ENCODE results near the gene COMMD3.

COMMD3 gene

DNA sequence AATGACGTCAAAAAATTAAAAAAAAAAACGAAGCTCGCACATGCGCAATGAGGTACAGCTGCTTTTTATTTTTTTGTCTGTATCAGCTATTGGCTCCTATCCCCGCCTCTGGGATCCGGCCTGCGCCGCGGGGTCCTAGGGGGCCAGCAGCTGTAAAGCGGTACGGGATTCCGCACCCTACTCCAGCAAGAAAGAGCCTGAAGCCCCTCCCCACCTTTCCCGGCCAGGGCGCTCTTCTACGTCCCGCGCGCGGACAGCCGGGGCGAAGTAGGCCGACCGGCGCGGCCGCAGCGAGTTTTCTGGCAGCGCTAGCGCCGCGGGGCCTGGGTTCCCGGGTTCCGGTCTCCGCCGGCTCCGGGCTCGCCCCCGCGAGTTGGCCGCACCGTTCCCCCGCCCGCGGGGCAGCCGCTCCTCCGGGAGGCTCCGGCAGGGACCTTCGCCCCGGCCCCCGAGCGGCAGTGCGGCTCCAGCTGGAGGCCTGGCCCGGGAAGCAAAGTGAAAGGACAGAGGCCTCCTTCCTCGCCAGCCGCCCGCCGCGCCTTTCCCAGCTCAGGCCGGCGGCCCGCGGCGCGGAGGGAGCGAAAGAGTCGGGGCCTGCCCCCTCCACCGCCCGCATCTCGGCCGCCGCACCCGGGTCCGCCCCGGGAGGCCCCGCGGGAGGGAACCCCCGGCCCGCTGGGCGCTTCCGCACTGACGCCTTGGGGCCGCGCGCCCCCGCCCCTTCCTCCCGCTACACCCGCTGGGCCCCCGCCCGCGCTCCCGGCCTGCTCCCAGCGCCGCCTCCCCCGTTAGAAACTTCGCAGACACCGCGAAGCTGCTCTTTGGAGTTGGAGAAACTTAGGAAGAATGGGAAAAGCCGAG, 24.4 kb downstream of the COMMD3 start:
- TF ChIP-seq, protein P1, sequence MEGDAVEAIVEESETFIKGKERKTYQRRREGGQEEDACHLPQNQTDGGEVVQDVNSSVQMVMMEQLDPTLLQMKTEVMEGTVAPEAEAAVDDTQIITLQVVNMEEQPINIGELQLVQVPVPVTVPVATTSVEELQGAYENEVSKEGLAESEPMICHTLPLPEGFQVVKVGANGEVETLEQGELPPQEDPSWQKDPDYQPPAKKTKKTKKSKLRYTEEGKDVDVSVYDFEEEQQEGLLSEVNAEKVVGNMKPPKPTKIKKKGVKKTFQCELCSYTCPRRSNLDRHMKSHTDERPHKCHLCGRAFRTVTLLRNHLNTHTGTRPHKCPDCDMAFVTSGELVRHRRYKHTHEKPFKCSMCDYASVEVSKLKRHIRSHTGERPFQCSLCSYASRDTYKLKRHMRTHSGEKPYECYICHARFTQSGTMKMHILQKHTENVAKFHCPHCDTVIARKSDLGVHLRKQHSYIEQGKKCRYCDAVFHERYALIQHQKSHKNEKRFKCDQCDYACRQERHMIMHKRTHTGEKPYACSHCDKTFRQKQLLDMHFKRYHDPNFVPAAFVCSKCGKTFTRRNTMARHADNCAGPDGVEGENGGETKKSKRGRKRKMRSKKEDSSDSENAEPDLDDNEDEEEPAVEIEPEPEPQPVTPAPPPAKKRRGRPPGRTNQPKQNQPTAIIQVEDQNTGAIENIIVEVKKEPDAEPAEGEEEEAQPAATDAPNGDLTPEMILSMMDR (IDR thresholded peaks at IDR 0.05; ENCODE audit: extremely low read depth, missing control alignments), result no peak
- DNase-seq (ENCODE audit: low spot score), result peak; percentile 85

DNA sequence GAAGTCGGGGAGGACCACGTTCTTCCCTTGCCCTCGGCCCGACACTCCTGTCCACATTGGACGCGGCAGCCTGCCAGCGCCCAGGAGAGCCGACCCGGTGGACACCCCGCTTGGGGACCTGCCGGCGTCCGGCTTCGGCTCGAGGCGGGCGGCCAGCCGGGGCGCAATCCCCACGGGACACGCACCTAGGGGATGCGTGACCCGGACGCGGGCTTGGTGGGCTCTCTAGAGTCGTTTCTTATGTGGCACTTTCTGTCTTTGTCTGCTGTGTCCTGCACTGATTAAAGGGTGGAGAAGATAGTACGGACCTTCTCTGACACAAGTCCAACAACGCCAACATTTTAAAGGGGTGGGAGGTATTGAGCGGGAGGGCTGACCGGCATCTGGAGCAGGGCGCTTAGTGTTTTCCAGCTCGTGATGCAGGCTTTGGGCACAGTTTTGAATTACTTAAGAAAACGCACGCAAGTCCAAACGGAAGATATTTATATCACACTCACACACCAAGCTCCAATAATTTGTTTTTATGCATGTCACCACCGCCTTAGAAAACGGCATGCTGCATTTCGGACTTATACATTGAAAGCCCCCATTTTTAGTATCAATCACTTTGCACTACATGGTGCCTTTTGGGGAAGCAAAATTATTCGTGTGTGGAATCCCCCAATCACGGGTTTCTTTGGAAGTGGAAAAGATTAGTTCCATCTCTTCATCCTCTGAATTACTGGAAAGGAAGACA, 25.2 kb downstream of the COMMD3 start:
- TF ChIP-seq, protein P1 (IDR thresholded peaks at IDR 0.05; ENCODE audit: extremely low read depth, missing control alignments), result no peak
- no peak for DNase-seq (ENCODE audit: low spot score)

DNA sequence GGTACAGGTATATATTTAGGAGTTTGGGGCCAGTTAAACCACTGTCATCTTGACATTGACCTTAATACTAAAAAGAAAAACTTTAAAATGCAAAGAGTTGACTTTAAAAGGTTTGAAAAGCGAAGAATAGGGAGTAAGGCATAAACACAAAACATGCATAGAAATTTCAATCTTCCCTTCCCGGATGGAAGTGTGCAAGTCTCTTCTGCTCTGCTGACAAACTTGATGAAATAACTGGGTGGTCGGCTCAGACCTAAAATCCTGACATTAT, 25.7 kb downstream of the COMMD3 start:
- TF ChIP-seq, protein P1 (IDR thresholded peaks at IDR 0.05; ENCODE audit: extremely low read depth, missing control alignments), result no peak
- DNase-seq (ENCODE audit: low spot score), result no peak

DNA sequence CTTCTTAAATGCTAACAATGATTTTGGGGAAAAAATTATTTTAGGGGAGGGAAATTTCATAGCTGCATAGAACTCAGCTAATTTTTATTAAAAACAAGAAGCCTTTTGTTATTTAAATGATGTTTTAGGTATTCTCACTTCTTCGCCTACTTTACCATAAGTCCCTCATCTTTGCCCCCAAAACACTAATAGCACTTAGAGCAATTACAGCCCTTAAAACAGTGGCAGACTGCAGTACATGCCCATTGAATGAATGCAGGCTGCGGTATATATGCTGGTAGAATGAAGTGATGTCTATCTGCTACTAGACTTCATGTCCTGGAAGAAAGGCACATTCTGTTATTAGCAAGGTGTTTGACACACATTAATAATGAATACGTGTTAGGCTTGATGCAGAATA, 26.2 kb downstream of the COMMD3 start:
- TF ChIP-seq, protein P1 (IDR thresholded peaks at IDR 0.05; ENCODE audit: extremely low read depth, missing control alignments), result no peak
- no peak for DNase-seq (ENCODE audit: low spot score)

DNA sequence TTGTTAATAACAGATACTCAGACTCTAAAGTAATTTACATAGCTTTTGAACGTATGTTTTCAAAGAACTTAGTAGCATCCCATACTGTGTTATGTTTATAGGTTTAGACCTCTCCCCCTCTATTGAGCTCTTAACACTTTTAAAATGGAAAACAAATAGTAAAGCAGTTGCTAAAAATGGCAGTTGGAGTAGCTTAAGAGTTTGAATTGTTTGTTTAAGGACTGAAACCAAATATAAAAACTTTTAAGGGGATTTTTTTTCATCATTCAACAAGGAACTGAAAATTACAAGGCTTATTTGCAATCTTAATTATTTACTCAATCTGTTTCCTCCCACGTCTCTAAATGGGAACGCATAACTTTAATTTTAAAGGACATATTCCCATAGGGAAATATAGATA, 27.5 kb downstream of the COMMD3 start:
- peak; percentile 56 for DNase-seq (ENCODE audit: low spot score)
- TF ChIP-seq, protein P1 (IDR thresholded peaks at IDR 0.05; ENCODE audit: extremely low read depth, missing control alignments), result no peak

DNA sequence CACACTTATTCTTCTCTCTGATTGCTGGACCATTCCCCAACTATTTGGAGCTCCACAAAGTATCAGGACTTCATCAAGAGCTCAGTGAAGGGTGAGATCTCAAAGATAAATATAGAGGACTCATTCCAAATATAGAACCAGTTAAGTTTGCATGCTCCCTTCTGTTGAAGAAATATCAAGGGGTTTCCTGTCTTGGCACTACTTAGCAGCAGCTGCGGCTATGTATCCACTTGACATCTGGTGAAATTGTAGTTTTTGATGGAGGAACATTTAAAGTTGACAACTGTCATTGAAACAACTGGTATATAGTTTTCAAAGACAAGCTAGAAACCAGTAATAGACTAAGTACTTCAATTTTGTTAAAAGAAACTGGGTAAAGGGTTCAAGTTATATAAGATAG, 28.1 kb downstream of the COMMD3 start:
- TF ChIP-seq, protein P1 (IDR thresholded peaks at IDR 0.05; ENCODE audit: extremely low read depth, missing control alignments), result no peak
- DNase-seq (ENCODE audit: low spot score), result peak; percentile 34

DNA sequence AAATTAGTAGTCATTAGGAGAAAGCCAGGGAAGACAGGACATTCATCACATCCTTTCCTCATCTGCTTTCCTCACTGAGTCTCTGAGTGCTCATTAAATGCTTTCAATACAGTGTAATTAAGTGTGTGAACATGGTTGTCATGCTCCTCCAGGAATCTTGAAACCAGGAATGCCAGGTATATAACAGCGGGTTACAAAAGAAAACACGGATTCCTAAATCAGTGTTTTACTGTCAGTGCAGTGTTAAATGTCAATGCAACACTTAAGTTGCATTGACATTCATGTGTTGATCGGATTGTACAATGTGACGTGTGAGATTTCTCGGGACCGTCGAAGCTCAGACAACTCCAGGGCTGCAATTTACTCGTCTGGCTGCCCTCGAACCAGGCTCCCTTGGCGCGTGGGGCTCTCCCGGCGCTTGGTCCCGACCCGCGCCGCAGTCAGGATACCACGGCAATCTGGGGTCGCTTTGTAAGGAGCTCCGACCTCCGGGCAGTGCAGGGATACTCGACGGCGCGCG, 28.7 kb downstream of the COMMD3 start:
- DNase-seq (ENCODE audit: low spot score), result peak; percentile 24
- TF ChIP-seq, protein P1 (IDR thresholded peaks at IDR 0.05; ENCODE audit: extremely low read depth, missing control alignments), result no peak
